Astrocyte (in vitro differentiated cells and primary cell): ENCODE measurements around the gene FNDC3A. TPM values are rescaled to one million over a fixed set of nuclear protein-coding genes. Genes with fewer than 3 reads are reported as not detected.
A peak's percentile ranks its signal among the peaks of the same experiment; 100 is the strongest.

Source experiments
- DNase-seq: peaks from one replicate; pipeline ENCODE4 v3.0.0-alpha.2; 2010; ENCODE audit warnings: low read depth
- FAIRE-seq: peaks from 2 replicates; lab custom pipeline; 2011; peaks lifted over from hg19 to GRCh38; lab: Jason Lieb, UNC
- H2AFZ ChIP-seq: 2 replicates; pipeline ENCODE4 v1.6.0; 2012; ENCODE audit warnings: low read depth, low read length, inconsistent platforms
- H3K27ac ChIP-seq: 2 replicates; pipeline ENCODE4 v1.5.1; 2011; ENCODE audit warnings: low read depth, low read length, inconsistent platforms
- H3K27me3 ChIP-seq: 2 replicates; pipeline ENCODE4 v1.6.0; 2011; ENCODE audit warnings: low read length, inconsistent platforms; ENCODE audit not compliant: insufficient read depth
- H3K36me3 ChIP-seq: 2 replicates; pipeline ENCODE4 v1.5.1; 2011; ENCODE audit warnings: low read length, inconsistent platforms; ENCODE audit not compliant: insufficient read depth
- H3K4me1 ChIP-seq: 2 replicates; pipeline ENCODE4 v1.5.1; 2011; ENCODE audit warnings: low read length, inconsistent platforms; ENCODE audit not compliant: insufficient read depth
- H3K4me2 ChIP-seq: 2 replicates; pipeline ENCODE4 v1.6.0; 2012; ENCODE audit warnings: low read length, inconsistent platforms
- H3K4me3 ChIP-seq: 2 replicates; pipeline ENCODE4 v1.5.1; 2011; ENCODE audit warnings: low read depth, mild to moderate bottlenecking, low read length, inconsistent platforms; ENCODE audit not compliant: insufficient read depth
- H3K79me2 ChIP-seq: 2 replicates; pipeline ENCODE4 v1.6.0; 2012; ENCODE audit warnings: mild to moderate bottlenecking, low read length, inconsistent platforms; ENCODE audit not compliant: insufficient read depth
- H3K9ac ChIP-seq: 2 replicates; pipeline ENCODE4 v1.6.0; 2012; ENCODE audit warnings: mild to moderate bottlenecking, low read length, inconsistent platforms
- H3K9me3 ChIP-seq: 2 replicates; pipeline ENCODE4 v1.5.1; 2012; ENCODE audit warnings: low read depth, mild to moderate bottlenecking, low read length, inconsistent platforms; ENCODE audit not compliant: insufficient read depth
- H4K20me1 ChIP-seq: 2 replicates; pipeline ENCODE4 v1.6.0; 2012; ENCODE audit warnings: low read length, inconsistent platforms; ENCODE audit not compliant: insufficient read depth
- H3K27ac Mint-ChIP-seq: one replicate; pipeline ENCODE4 v1.8.0; 2021; ENCODE audit warnings: mild to moderate bottlenecking, mixed read lengths; ENCODE audit not compliant: unreplicated experiment
- H3K27me3 Mint-ChIP-seq: one replicate; pipeline ENCODE4 v1.8.0; 2021; ENCODE audit warnings: low read depth, mixed read lengths; ENCODE audit not compliant: unreplicated experiment
- H3K36me3 Mint-ChIP-seq: one replicate; pipeline ENCODE4 v1.8.0; 2021; ENCODE audit warnings: low read depth, mixed read lengths; ENCODE audit not compliant: unreplicated experiment
- H3K4me1 Mint-ChIP-seq: one replicate; pipeline ENCODE4 v1.8.0; 2021; ENCODE audit warnings: low read depth, mixed read lengths; ENCODE audit not compliant: unreplicated experiment
- H3K4me3 Mint-ChIP-seq: one replicate; pipeline ENCODE4 v1.8.0; 2021; ENCODE audit warnings: mild to moderate bottlenecking, moderate library complexity, mixed read lengths; ENCODE audit not compliant: unreplicated experiment
- H3K9me3 Mint-ChIP-seq: one replicate; pipeline ENCODE4 v1.8.0; 2021; ENCODE audit warnings: mild to moderate bottlenecking, mixed read lengths; ENCODE audit not compliant: unreplicated experiment
- CTCF ChIP-seq: IDR thresholded peaks from 2 replicates; pipeline ENCODE4 v1.5.1; 2011; ENCODE audit warnings: low read depth, mild to moderate bottlenecking, inconsistent platforms, low read length, moderate library complexity; ENCODE audit not compliant: insufficient read depth
- EZH2 ChIP-seq: IDR thresholded peaks from 2 replicates; pipeline ENCODE4 v1.6.1; 2012; ENCODE audit warnings: mild to moderate bottlenecking, low read length, inconsistent platforms; ENCODE audit not compliant: insufficient read depth
- total RNA-seq: library from RNA; stranded (reverse); gene quantifications from 2 replicates; pipeline ENCODE4 v1.2.1, GENCODE V29; 2021

The FNDC3A gene
- total RNA-seq, 1 donor from 2014 or later = 82.6 TPM

- Histone ChIP-seq H3K27me3 (no peaks in the 10 kb centered on the region), H4K20me1 (no peaks in the 10 kb centered on the region), H3K4me2 (no peak overlapping the region), H3K4me1 (no peaks in the 10 kb centered on the region), H3K4me3 (no peak overlapping the region), H3K36me3 (peaks cover 3% of the 10 kb centered on the region), H3K9ac (no peak overlapping the region), H2AFZ (no peak overlapping the region), H3K79me2 (peaks cover 4% of the 10 kb centered on the region), H3K27ac (no peak overlapping the region), H3K9me3 (no peaks in the 10 kb centered on the region)
- Mint-ChIP-seq H3K4me1 (no peaks in the 10 kb centered on the region), H3K36me3 (peaks cover 17% of the 10 kb centered on the region), H3K4me3 (no peak overlapping the region), H3K9me3 (peaks cover 6% of the 10 kb centered on the region), H3K27me3 (no peaks in the 10 kb centered on the region), H3K27ac (no peak overlapping the region)
- TF ChIP-seq CTCF = no peak
- FAIRE-seq = no peak
- no peak for DNase-seq
Observed at GRCh38 chr13:49029570-49029969, 53.9 kb downstream of the FNDC3A start.

- H3K36me3 ChIP-seq = peaks cover 3% of the 10 kb centered on the region
- H3K79me2 ChIP-seq = peaks cover 4% of the 10 kb centered on the region
- no peak overlapping the region for H3K9ac ChIP-seq
- no peak overlapping the region for H3K4me3 Mint-ChIP-seq
- H3K4me1 ChIP-seq = no peaks in the 10 kb centered on the region
- H3K27ac Mint-ChIP-seq = no peak overlapping the region
- TF ChIP-seq CTCF (no peak), EZH2 (no peak)
- H3K4me2 ChIP-seq = no peak overlapping the region
- no peaks in the 10 kb centered on the region for H3K9me3 ChIP-seq
- H3K4me3 ChIP-seq = no peak overlapping the region
- peaks cover 16% of the 10 kb centered on the region for H3K36me3 Mint-ChIP-seq
- H3K27ac ChIP-seq = no peak overlapping the region
- no peaks in the 10 kb centered on the region for H3K4me1 Mint-ChIP-seq
- no peaks in the 10 kb centered on the region for H3K27me3 ChIP-seq
- no peak for DNase-seq
- no peaks in the 10 kb centered on the region for H4K20me1 ChIP-seq
- H3K27me3 Mint-ChIP-seq = no peaks in the 10 kb centered on the region
- FAIRE-seq = peak; percentile 34
- no peak overlapping the region for H2AFZ ChIP-seq
- peaks cover 6% of the 10 kb centered on the region for H3K9me3 Mint-ChIP-seq
Observed at GRCh38 chr13:49030213-49030612, 54.5 kb downstream of the FNDC3A start.

- H3K36me3 ChIP-seq = no peaks in the 10 kb centered on the region
- no peak overlapping the region for H3K4me3 ChIP-seq
- FAIRE-seq = no peak
- no peak overlapping the region for H2AFZ ChIP-seq
- peak; percentile 25 for DNase-seq
- H3K4me2 ChIP-seq = no peak overlapping the region
- no peaks in the 10 kb centered on the region for H3K4me1 ChIP-seq
- H3K9me3 Mint-ChIP-seq = no peaks in the 10 kb centered on the region
- H4K20me1 ChIP-seq = no peaks in the 10 kb centered on the region
- H3K27me3 Mint-ChIP-seq = no peaks in the 10 kb centered on the region
- no peaks in the 10 kb centered on the region for H3K79me2 ChIP-seq
- peaks cover 9% of the 10 kb centered on the region for H3K36me3 Mint-ChIP-seq
- no peak overlapping the region for H3K27ac Mint-ChIP-seq
- H3K9me3 ChIP-seq = no peaks in the 10 kb centered on the region
- H3K27ac ChIP-seq = no peak overlapping the region
- no peak overlapping the region for H3K9ac ChIP-seq
- H3K4me1 Mint-ChIP-seq = peaks cover 4% of the 10 kb centered on the region
- H3K4me3 Mint-ChIP-seq = no peak overlapping the region
- no peaks in the 10 kb centered on the region for H3K27me3 ChIP-seq
- TF ChIP-seq CTCF = no peak
- no peak for TF ChIP-seq EZH2
Observed at GRCh38 chr13:49040872-49041271, 65.2 kb downstream of the FNDC3A start.
